Osteoblast (primary cell): ENCODE results near the gene MAOA. TPM values are rescaled to one million over a fixed set of nuclear protein-coding genes. Genes with fewer than 3 reads are reported as not detected.

Experiments used
- DNase-seq: peaks from one replicate; pipeline ENCODE4 v3.0.0; 2011; ENCODE audit warnings: low spot score, mixed read lengths; ENCODE audit not compliant: insufficient read length; ENCODE audit errors: missing footprints
- H2AFZ ChIP-seq: 2 replicates; pipeline ENCODE4 v1.6.0; 2011; ENCODE audit warnings: mild to moderate bottlenecking, low read length
- H3K27ac ChIP-seq: 2 replicates; pipeline ENCODE4 v1.5.1; 2011; ENCODE audit warnings: mild to moderate bottlenecking, low read depth, low read length, moderate library complexity
- H3K27me3 ChIP-seq: 2 replicates; pipeline ENCODE4 v1.6.0; 2012; ENCODE audit warnings: mild to moderate bottlenecking, control low read depth, inconsistent platforms, low read length, moderate library complexity; ENCODE audit not compliant: insufficient read depth
- H3K36me3 ChIP-seq: 2 replicates; pipeline ENCODE4 v1.5.1; 2011; ENCODE audit warnings: mild to moderate bottlenecking, low read length, control low read depth, moderate library complexity; ENCODE audit not compliant: insufficient read depth
- H3K4me1 ChIP-seq: 2 replicates; pipeline ENCODE4 v1.5.1; 2011; ENCODE audit warnings: mild to moderate bottlenecking, low read length, control low read depth, moderate library complexity; ENCODE audit not compliant: insufficient read depth
- H3K4me2 ChIP-seq: 2 replicates; pipeline ENCODE4 v1.6.0; 2011; ENCODE audit warnings: mild to moderate bottlenecking, low read length; ENCODE audit not compliant: insufficient read depth
- H3K4me3 ChIP-seq: fragments of 200-600 bp; sonication (generic); 3 replicates; pipeline ENCODE4 v1.5.1; 2012; ENCODE audit warnings: mild to moderate bottlenecking, low read length, inconsistent platforms; ENCODE audit not compliant: insufficient read depth
- H3K79me2 ChIP-seq: 2 replicates; pipeline ENCODE4 v1.6.0; 2012; ENCODE audit warnings: mild to moderate bottlenecking, low read length, control low read depth, inconsistent platforms; ENCODE audit not compliant: insufficient read depth
- H3K9me3 ChIP-seq: 2 replicates; pipeline ENCODE4 v1.5.1; 2011; ENCODE audit warnings: low read depth, low read length, control low read depth
- H4K20me1 ChIP-seq: 2 replicates; pipeline ENCODE4 v1.6.0; 2012; ENCODE audit warnings: mild to moderate bottlenecking, low read length, control low read depth; ENCODE audit not compliant: insufficient read depth
- CTCF ChIP-seq: IDR thresholded peaks from 2 replicates; pipeline ENCODE4 v1.5.1; 2011; ENCODE audit warnings: mild to moderate bottlenecking, low read depth, low read length, moderate library complexity; ENCODE audit errors: extremely low read depth
- total RNA-seq: library from RNA; depleted of rRNA; stranded (reverse); fragments of >200 nt; gene quantifications from 2 replicates; pipeline ENCODE4 v1.2.3, GENCODE V29; 2012

Gene MAOA
- total RNA-seq, 1 donor: 5.8 TPM

- H3K27me3 ChIP-seq: peaks cover 6% of the 10 kb centered on the region
- no peak overlapping the region for H3K4me2 ChIP-seq
- H3K27ac ChIP-seq: no peak overlapping the region
- H2AFZ ChIP-seq: no peak overlapping the region
- no peak for TF ChIP-seq CTCF
- no peaks in the 10 kb centered on the region for H3K79me2 ChIP-seq
- no peaks in the 10 kb centered on the region for H3K36me3 ChIP-seq
- no peak for DNase-seq
- H3K4me1 ChIP-seq: no peaks in the 10 kb centered on the region
- no peaks in the 10 kb centered on the region for H4K20me1 ChIP-seq
- no peaks in the 10 kb centered on the region for H3K9me3 ChIP-seq
- no peak overlapping the region for H3K4me3 ChIP-seq
Measured at GRCh38 chrX:43699475-43699874, 43.4 kb downstream of the MAOA start.

GRCh38 chrX:43702079-43702524 lies 46.0 kb downstream of the MAOA start:
- Histone ChIP-seq H4K20me1 (no peaks in the 10 kb centered on the region), H3K36me3 (no peaks in the 10 kb centered on the region), H3K4me2 (no peak overlapping the region), H3K27ac (no peak overlapping the region), H3K27me3 (peaks cover 6% of the 10 kb centered on the region), H3K4me1 (no peaks in the 10 kb centered on the region), H3K9me3 (no peaks in the 10 kb centered on the region), H3K4me3 (no peak overlapping the region), H2AFZ (no peak overlapping the region), H3K79me2 (no peaks in the 10 kb centered on the region)
- no peak for TF ChIP-seq CTCF
- no peak for DNase-seq

- H3K4me3 ChIP-seq: no peak overlapping the region
- no peaks in the 10 kb centered on the region for H3K9me3 ChIP-seq
- H3K27me3 ChIP-seq: peaks cover 6% of the 10 kb centered on the region
- H3K27ac ChIP-seq: no peak overlapping the region
- H2AFZ ChIP-seq: no peak overlapping the region
- DNase-seq: no peak
- H3K36me3 ChIP-seq: no peaks in the 10 kb centered on the region
- no peak overlapping the region for H3K4me2 ChIP-seq
- H3K79me2 ChIP-seq: no peaks in the 10 kb centered on the region
- no peaks in the 10 kb centered on the region for H4K20me1 ChIP-seq
- TF ChIP-seq CTCF: no peak
- no peaks in the 10 kb centered on the region for H3K4me1 ChIP-seq
Measured at GRCh38 chrX:43702660-43703059, 46.6 kb downstream of the MAOA start.

- H3K9me3 ChIP-seq: no peaks in the 10 kb centered on the region
- H3K36me3 ChIP-seq: no peaks in the 10 kb centered on the region
- no peak for TF ChIP-seq CTCF
- H3K79me2 ChIP-seq: no peaks in the 10 kb centered on the region
- no peak overlapping the region for H3K4me3 ChIP-seq
- peak overlapping the region; percentile 9 for H3K4me2 ChIP-seq
- no peak for DNase-seq
- H4K20me1 ChIP-seq: no peaks in the 10 kb centered on the region
- H3K4me1 ChIP-seq: no peaks in the 10 kb centered on the region
- no peak overlapping the region for H3K27ac ChIP-seq
- H3K27me3 ChIP-seq: peaks cover 6% of the 10 kb centered on the region
- H2AFZ ChIP-seq: no peak overlapping the region
Measured at GRCh38 chrX:43703211-43703791, 47.2 kb downstream of the MAOA start.
